ENCODE results near the gene EOMES.

EOMES gene

DNA sequence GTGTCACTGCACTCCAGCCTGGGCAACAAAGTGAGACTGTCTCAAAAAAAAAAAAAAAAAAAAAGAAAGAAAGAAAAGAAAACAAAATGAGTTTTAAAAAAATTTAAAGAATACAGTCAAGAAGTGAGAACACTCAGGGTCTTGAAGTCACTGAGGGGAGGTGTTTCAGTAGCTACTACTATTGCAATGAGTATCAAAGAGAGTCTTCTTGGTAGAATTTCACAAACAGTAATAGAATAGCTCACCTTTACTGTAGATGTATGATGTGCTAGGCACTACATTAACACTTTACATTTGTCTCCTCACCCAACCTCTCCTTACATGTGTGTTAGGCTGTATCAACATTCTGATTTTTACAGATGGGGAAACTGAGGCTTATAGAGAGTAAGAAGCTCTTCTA is 43.9 kb downstream of the EOMES start:
- DNase-seq: no peak

DNA sequence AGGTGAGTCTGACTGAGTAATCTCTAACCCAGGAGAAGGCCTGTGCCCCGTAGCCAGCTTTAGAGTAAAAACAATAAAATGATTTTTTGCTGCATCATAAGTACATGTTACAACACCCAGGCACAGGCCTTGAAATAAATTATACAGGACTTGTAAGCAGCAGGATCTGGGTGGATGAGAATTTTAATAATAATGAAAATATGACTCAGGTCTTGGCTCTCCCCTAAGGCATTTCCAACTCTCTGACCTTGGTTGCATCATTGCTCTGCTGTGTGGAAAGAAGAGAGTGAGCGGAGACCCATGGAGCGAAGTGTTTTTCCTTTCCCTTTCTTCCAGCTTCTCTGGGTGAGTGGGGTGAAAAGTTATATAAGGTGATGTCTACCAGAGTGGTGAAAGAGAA is 44.6 kb downstream of the EOMES start:
- DNase-seq: no peak

DNA sequence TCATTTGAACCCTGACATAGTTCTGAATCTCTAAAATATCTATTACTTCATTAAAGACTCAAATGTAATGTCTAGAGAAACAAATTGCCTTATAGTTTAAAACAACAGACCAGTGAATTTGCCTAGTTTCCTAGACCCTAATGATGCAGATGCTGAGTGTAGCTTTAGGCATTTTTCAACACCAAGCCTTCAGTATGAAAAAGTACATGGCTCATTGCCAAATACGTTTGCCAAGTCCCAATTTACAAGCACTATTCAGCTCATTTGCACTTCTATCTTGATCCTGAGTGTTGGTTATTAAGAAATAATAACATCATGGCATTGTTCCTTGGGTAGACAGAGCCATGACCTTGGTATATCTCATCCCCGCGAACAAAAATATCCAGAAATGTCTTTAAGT is 46.8 kb downstream of the EOMES start:
- no peak for DNase-seq

DNA sequence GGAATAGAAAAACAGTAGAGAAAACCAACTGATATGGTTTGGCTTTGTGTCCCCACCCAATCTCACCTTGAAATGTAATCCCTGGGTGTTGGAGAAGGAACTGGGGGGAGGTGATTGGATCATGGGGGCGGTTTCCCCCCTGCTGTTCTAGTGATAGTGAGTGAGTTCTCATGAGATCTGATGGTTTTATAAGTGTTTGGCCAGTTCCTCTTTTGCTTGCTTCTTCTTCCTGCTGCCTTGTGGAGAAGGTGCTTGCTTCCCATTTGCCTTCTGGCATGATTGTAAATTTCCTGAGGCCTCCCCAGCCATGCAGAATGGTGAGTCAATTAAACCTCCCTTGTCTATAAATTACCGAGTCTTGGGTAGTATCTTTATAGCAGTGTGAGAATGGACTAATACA is 48.4 kb downstream of the EOMES start:
- peak; percentile 52 for DNase-seq

DNA sequence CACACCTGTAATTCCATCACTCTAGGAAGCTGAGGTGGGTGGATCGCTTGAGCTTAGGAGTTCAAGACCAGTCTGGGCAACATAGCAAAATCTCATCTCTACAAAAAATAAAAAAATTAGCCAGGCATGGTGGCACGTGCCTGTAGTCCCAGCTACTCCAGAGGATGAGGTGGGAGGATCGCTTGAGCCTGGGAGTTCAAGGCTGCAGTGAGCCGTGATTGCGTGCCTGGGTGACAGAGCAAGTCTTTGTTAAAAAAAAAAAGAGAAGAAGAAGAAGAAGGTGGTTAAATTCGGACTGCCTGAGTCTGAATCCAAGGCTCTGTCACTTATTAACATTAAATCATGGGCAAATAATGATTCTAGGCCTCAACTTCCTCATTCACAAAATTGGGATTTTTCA is 51.0 kb downstream of the EOMES start:
- DNase-seq: no peak

DNA sequence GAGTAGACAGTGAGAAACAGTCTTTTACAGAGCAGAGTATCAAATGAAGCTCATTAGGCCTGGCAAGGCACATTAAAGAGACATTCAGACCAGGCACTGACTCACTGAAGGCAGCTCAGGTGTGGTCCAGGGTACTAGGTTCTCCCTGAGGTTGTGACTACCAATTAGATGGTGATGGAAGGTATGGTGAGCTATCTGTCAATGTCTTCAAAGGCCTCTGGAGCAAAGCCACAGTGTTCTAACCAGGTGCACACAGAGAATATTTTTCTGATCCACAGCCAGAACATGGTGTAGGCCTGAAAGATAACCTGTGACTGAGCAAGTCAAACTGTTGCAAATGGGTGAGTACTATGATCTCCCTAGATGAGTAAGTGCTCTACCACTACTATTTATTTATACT is 51.5 kb downstream of the EOMES start:
- DNase-seq: no peak

DNA sequence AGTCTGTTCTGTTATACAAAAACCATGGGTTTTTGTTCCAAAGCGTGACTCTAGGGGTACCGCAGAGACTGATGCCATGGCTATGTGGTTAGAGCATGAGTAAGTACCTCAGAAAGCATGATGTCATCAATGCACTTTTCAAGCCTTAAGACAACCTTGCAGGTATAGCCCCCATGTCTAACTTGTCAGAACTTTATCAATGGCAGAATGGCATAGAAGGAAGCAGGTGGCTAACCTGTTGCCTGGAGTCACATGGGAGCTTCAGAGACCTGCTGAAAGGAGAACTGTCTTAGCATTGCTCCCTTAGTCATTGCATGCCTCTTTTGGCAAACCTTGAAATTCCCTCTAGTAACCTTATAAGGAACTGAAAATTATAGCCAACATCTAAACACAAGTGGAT is 52.5 kb downstream of the EOMES start:
- DNase-seq: peak; percentile 9

DNA sequence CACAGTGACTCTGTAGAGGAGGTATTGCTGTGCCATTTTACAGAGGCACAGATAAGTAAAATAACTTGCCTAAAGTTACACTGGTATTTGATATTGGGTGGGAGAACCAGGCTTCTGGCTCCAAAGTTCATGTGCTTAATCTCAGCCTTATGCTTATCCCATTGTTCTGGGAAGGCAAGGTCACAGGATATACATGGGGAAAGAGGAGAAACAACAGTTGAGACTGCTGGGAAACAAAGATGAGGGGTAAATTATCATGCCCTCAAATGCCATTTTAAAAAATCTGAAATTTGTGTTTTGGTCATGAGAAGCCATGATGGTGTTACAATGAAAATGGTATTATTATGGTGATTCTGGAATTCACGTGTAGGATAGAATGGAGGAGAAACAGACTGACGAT is 54.4 kb downstream of the EOMES start:
- DNase-seq: no peak

DNA sequence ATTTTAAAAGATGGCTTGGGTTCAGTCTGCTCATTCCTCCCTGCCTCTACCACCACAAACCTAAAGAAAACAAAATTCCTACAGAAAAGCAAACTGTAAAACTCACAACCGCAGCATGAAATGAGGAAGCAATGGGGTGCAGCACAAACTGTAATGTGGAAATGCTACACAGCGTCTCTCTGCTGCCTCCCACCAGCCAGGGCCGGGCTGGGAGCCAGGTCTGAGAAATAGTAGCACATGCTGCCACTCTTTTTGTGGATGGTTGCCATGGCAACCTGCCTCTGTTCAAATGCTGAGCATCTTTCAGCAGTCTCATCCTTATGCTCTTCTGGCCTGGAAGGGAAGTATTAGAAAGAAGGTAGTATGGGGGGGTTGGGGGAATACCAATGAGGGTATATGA is 55.4 kb downstream of the EOMES start:
- DNase-seq: peak; percentile 90

DNA sequence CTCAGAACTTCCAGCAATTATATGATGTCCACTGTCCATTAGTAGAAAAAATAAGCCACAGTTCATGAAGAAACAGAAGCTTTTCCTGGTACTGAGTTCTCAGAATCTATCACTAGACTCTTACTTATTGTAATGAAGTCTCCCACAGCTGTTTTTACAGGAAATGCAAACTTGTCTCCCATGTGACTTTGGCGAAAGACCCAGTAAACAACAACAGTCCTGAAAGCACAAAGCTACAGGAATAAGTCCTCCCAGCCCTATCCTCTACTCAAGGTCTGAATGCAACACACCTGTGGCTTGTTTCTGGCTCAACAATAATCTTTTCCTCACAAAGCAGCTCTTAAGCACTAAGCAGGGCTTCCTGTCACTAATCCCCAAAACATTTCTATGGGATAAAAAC is 55.9 kb downstream of the EOMES start:
- DNase-seq: peak; percentile 59

Data from hematopoietic multipotent progenitor cell treated with erythropoietin and hydrocortisone succinate and interleukin-3 and kit ligand, for 4 days (in vitro differentiated cells).